Endodermal cell (in vitro differentiated cells): ENCODE data around the gene KCNK7. TPM values are rescaled to one million over a fixed set of nuclear protein-coding genes. Genes with fewer than 3 reads are reported as not detected.

Experiments used
- DNase-seq: peaks from one replicate; pipeline ENCODE4 v3.0.0-alpha.2; 2017
- H3K27ac ChIP-seq: 2 replicates; pipeline ENCODE4 v1.5.1; 2013; ENCODE audit warnings: mild to moderate bottlenecking, low read depth, low read length, moderate library complexity
- H3K27me3 ChIP-seq: 2 replicates; pipeline ENCODE4 v1.6.1; 2013; ENCODE audit warnings: mild to moderate bottlenecking, low read length, moderate library complexity; ENCODE audit not compliant: insufficient read depth, control insufficient read depth, poor library complexity, severe bottlenecking
- H3K36me3 ChIP-seq: 2 replicates; pipeline ENCODE4 v1.7.0; 2013; ENCODE audit warnings: mild to moderate bottlenecking, low read length, moderate library complexity; ENCODE audit not compliant: control insufficient read depth, insufficient read depth
- H3K4me1 ChIP-seq: one replicate; pipeline ENCODE4 v1.7.0; 2013; ENCODE audit warnings: low read length; ENCODE audit not compliant: control insufficient read depth, insufficient read depth
- H3K4me3 ChIP-seq: 2 replicates; pipeline ENCODE4 v1.5.1; 2013; ENCODE audit warnings: mild to moderate bottlenecking, low read length, moderate library complexity
- H3K9ac ChIP-seq: 2 replicates; pipeline ENCODE4 v1.6.1; 2013; ENCODE audit warnings: mild to moderate bottlenecking, low read length, moderate library complexity; ENCODE audit not compliant: poor library complexity, severe bottlenecking; ENCODE audit errors: extremely low read depth
- H3K9me3 ChIP-seq: 2 replicates; pipeline ENCODE4 v1.6.1; 2013; ENCODE audit warnings: mild to moderate bottlenecking, low read length, moderate library complexity; ENCODE audit not compliant: control insufficient read depth
- H3K27ac Mint-ChIP-seq: 2 replicates; pipeline ENCODE4 v1.8.0; 2020; ENCODE audit warnings: mixed read lengths
- H3K27me3 Mint-ChIP-seq: 2 replicates; pipeline ENCODE4 v1.8.0; 2021; ENCODE audit warnings: mild to moderate bottlenecking, mixed read lengths; ENCODE audit not compliant: insufficient read depth
- H3K36me3 Mint-ChIP-seq: 2 replicates; pipeline ENCODE4 v1.8.0; 2020; ENCODE audit warnings: low read depth, mixed read lengths
- H3K4me1 Mint-ChIP-seq: 2 replicates; pipeline ENCODE4 v1.8.0; 2020; ENCODE audit warnings: mixed read lengths
- H3K4me3 Mint-ChIP-seq: 2 replicates; pipeline ENCODE4 v1.8.0; 2020; ENCODE audit warnings: mild to moderate bottlenecking, moderate library complexity, mixed read lengths
- H3K9me3 Mint-ChIP-seq: 2 replicates; pipeline ENCODE4 v1.8.0; 2020; ENCODE audit warnings: mild to moderate bottlenecking, mixed read lengths
- WGBS, 2 experiments: methylation state at CpG; one replicate each; pipeline versions ENCODE4 v1.1.5 to v1.1.7; 2013; ENCODE audit warnings: missing lambda C conversion rate in 2 of 2, mixed read lengths in 1 of 2; ENCODE audit not compliant: insufficient coverage in 1 of 2, insufficient read length in 1 of 2; 5-methylcytosine and 5-hydroxymethylcytosine counted together
- total RNA-seq, 2 donors: library from RNA; stranded (reverse); fragmentation: NEBNext Ultra II Directional in 1 of 2; extraction: Animal tissue kit (Norgen Biotek cat#: 25700) in 1 of 2; gene quantifications; 2 replicates in 1 of 2; 3 replicates in 1 of 2; pipeline ENCODE4 v1.2.1, GENCODE V29; 2021
- TF ChIP-seq, protein P1 (sequence below): fragments of 200-600 bp; sonication (generic); conservative IDR thresholded peaks from 2 replicates; pipeline ENCODE4 v1.5.0; 2021; ENCODE audit warnings: antibody characterized with exemption, mild to moderate bottlenecking

The KCNK7 gene
- total RNA-seq, 2 donors from 2014 or later = 1.2 TPM; not detected in 1

- Mint-ChIP-seq H3K36me3 (peaks cover 4% of the 10 kb centered on the region), H3K27me3 (peaks cover 68% of the 10 kb centered on the region), H3K4me1 (peaks cover 20% of the 10 kb centered on the region), H3K9me3 (no peaks in the 10 kb centered on the region), H3K27ac (no peak overlapping the region), H3K4me3 (peak overlapping the region; percentile 97)
- WGBS, 2 experiments = 85 to 97% methylated on average over 5 to 18 of the region's 18 CpGs
- H3K4me1 ChIP-seq = peaks cover 2% of the 10 kb centered on the region
- H3K4me3 ChIP-seq = no peak overlapping the region
- DNase-seq = no peak
- TF ChIP-seq, protein P1, sequence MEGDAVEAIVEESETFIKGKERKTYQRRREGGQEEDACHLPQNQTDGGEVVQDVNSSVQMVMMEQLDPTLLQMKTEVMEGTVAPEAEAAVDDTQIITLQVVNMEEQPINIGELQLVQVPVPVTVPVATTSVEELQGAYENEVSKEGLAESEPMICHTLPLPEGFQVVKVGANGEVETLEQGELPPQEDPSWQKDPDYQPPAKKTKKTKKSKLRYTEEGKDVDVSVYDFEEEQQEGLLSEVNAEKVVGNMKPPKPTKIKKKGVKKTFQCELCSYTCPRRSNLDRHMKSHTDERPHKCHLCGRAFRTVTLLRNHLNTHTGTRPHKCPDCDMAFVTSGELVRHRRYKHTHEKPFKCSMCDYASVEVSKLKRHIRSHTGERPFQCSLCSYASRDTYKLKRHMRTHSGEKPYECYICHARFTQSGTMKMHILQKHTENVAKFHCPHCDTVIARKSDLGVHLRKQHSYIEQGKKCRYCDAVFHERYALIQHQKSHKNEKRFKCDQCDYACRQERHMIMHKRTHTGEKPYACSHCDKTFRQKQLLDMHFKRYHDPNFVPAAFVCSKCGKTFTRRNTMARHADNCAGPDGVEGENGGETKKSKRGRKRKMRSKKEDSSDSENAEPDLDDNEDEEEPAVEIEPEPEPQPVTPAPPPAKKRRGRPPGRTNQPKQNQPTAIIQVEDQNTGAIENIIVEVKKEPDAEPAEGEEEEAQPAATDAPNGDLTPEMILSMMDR = no peak
- no peaks in the 10 kb centered on the region for H3K9me3 ChIP-seq
- H3K27me3 ChIP-seq = peaks cover 31% of the 10 kb centered on the region
- H3K36me3 ChIP-seq = no peaks in the 10 kb centered on the region
- H3K9ac ChIP-seq = no peak overlapping the region
- no peak overlapping the region for H3K27ac ChIP-seq
These were observed 18.5 kb downstream of the KCNK7 start for GRCh38 chr11:65576867-65577755.

DNA sequence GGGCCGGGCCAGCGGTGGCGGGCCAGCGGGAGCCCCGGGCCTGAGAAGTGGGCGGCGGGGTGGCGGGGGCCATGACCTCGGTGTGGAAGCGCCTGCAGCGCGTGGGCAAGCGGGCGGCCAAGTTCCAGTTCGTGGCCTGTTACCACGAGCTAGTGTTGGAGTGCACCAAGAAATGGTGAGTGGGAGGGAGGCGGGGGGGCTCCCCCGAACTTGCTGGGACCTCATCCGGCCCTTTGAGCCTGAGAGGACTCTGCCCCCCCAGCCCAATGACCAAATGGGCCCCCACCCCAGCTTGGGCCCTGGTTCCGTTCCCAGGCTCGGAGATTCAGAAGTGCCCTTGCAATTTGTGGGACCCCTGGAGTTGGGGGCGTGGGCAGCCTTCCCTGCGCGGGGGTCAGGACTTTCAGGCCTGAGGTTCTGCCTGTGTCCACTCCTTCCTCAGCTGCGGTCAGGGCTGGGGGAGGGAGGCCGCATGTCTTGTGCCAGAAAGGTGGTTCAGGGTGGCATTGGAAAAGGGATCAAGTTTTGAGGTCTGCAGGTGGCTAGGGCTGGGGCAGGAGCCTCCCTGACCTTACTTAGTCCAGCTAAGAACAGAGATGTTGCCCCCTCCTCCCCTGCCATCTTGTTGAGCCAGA is 19.3 kb downstream of the KCNK7 start:
- Mint-ChIP-seq H3K4me3 (peak overlapping the region; percentile 97), H3K27me3 (peaks cover 62% of the 10 kb centered on the region), H3K27ac (no peak overlapping the region), H3K4me1 (peaks cover 27% of the 10 kb centered on the region), H3K9me3 (no peaks in the 10 kb centered on the region), H3K36me3 (peaks cover 4% of the 10 kb centered on the region)
- no peak overlapping the region for H3K9ac ChIP-seq
- peaks cover 25% of the 10 kb centered on the region for H3K27me3 ChIP-seq
- H3K4me1 ChIP-seq = peaks cover 5% of the 10 kb centered on the region
- no peaks in the 10 kb centered on the region for H3K9me3 ChIP-seq
- H3K4me3 ChIP-seq = peak overlapping the region; percentile 35
- no peaks in the 10 kb centered on the region for H3K36me3 ChIP-seq
- TF ChIP-seq, protein P1 = no peak
- H3K27ac ChIP-seq = no peak overlapping the region
- DNase-seq = no peak
- 47 to 49% methylated on average over 17 to 26 of the region's 26 CpGs for WGBS, 2 experiments

- peak; percentile 73 for DNase-seq
- peak within 1 kb of the TSS; percentile 97 for H3K4me3 Mint-ChIP-seq
- WGBS, 2 experiments = 6 to 8% methylated on average over 5 to 53 of the region's 69 CpGs
- H3K4me1 Mint-ChIP-seq = peaks cover 30% of the 10 kb centered on the region
- peak within 1 kb of the TSS; percentile 74 for H3K4me3 ChIP-seq
- H3K27me3 Mint-ChIP-seq = peaks cover 57% of the 10 kb centered on the region
- no peaks in the 10 kb centered on the region for H3K36me3 ChIP-seq
- no peak within 1 kb of the TSS for H3K27ac Mint-ChIP-seq
- H3K9me3 ChIP-seq = no peaks in the 10 kb centered on the region
- H3K9me3 Mint-ChIP-seq = no peaks in the 10 kb centered on the region
- TF ChIP-seq, protein P1 = no peak
- H3K27ac ChIP-seq = no peak within 1 kb of the TSS
- H3K9ac ChIP-seq = no peak within 1 kb of the TSS
- peaks cover 4% of the 10 kb centered on the region for H3K36me3 Mint-ChIP-seq
- peaks cover 10% of the 10 kb centered on the region for H3K4me1 ChIP-seq
- H3K27me3 ChIP-seq = peaks cover 25% of the 10 kb centered on the region
These were observed 19.9 kb downstream of the KCNK7 start, which contains the start of gene EHBP1L1 for GRCh38 chr11:65575568-65576231. TSS of gene EHBP1L1 (plus strand) at chr11:65576053. CDS start at chr11:65576303, 250 bp downstream.
